IPS-18a (cell line): ENCODE data around the gene FETUB.
"Not testable (repeated sequence)": the region's sequence is repeated elsewhere in the genome, so short reads cannot be mapped to it uniquely, and the experiment has no call there.

ENCODE experiments used
- H3K27ac ChIP-seq: one replicate; pipeline ENCODE4 v1.5.1; 2013; ENCODE audit warnings: low read length
- H3K27me3 ChIP-seq: one replicate; pipeline ENCODE4 v1.6.1; 2013; ENCODE audit warnings: mild to moderate bottlenecking, low read length; ENCODE audit not compliant: control insufficient read depth, insufficient read depth
- H3K36me3 ChIP-seq: one replicate; pipeline ENCODE4 v1.6.1; 2013; ENCODE audit warnings: low read depth, low read length; ENCODE audit not compliant: control insufficient read depth
- H3K4me1 ChIP-seq: one replicate; pipeline ENCODE4 v1.6.1; 2013; ENCODE audit warnings: low read depth, low read length; ENCODE audit not compliant: control insufficient read depth
- H3K4me3 ChIP-seq: one replicate; pipeline ENCODE4 v1.5.1; 2013; ENCODE audit warnings: low read length
- H3K9ac ChIP-seq: one replicate; pipeline ENCODE4 v1.6.1; 2013; ENCODE audit warnings: mild to moderate bottlenecking, low read length, moderate library complexity
- H3K9me3 ChIP-seq: one replicate; pipeline ENCODE4 v1.6.1; 2013; ENCODE audit warnings: low read depth, low read length; ENCODE audit not compliant: control insufficient read depth

FETUB gene

GRCh38 chr3:186626254-186626847 lies 13.8 kb upstream of the FETUB start:
- Histone ChIP-seq H3K27me3 (no peaks in the 10 kb centered on the region), H3K4me3 (no peak overlapping the region)

GRCh38 chr3:186627852-186628414 lies 12.3 kb upstream of the FETUB start:
- H3K9ac ChIP-seq = no peak overlapping the region
- no peaks in the 10 kb centered on the region for H3K9me3 ChIP-seq
- H3K27me3 ChIP-seq = no peaks in the 10 kb centered on the region
- no peaks in the 10 kb centered on the region for H3K4me1 ChIP-seq
- no peak overlapping the region for H3K4me3 ChIP-seq
- no peak overlapping the region for H3K27ac ChIP-seq
- no peaks in the 10 kb centered on the region for H3K36me3 ChIP-seq

More at GRCh38 chr3:186626254-186626847, 13.8 kb upstream of the FETUB start:
- Histone ChIP-seq H3K27ac (no peak overlapping the region), H3K9ac (no peak overlapping the region), H3K9me3 (no peaks in the 10 kb centered on the region), H3K4me1 (no peaks in the 10 kb centered on the region), H3K36me3 (no peaks in the 10 kb centered on the region)

- no peaks in the 10 kb centered on the region for H3K4me1 ChIP-seq
- no peaks in the 10 kb centered on the region for H3K27me3 ChIP-seq
- no peaks in the 10 kb centered on the region for H3K9me3 ChIP-seq
- H3K27ac ChIP-seq = no peak overlapping the region
- no peak overlapping the region for H3K9ac ChIP-seq
- no peaks in the 10 kb centered on the region for H3K36me3 ChIP-seq
- no peak overlapping the region for H3K4me3 ChIP-seq
These were observed 11.4 kb upstream of the FETUB start for GRCh38 chr3:186628756-186629155.

- no peak overlapping the region for H3K27ac ChIP-seq
- H3K9me3 ChIP-seq = no peaks in the 10 kb centered on the region
- no peak overlapping the region for H3K4me3 ChIP-seq
- H3K9ac ChIP-seq = no peak overlapping the region
- H3K27me3 ChIP-seq = no peaks in the 10 kb centered on the region
- no peaks in the 10 kb centered on the region for H3K36me3 ChIP-seq
- H3K4me1 ChIP-seq = no peaks in the 10 kb centered on the region
These were observed 9.1 kb upstream of the FETUB start for GRCh38 chr3:186630950-186631641.

- Histone ChIP-seq H3K27me3 (no peaks in the 10 kb centered on the region), H3K4me3 (no peak overlapping the region), H3K36me3 (no peaks in the 10 kb centered on the region), H3K27ac (no peak overlapping the region), H3K4me1 (no peaks in the 10 kb centered on the region), H3K9me3 (no peaks in the 10 kb centered on the region), H3K9ac (no peak overlapping the region)
These were observed 6.7 kb upstream of the FETUB start for GRCh38 chr3:186633481-186633880.

- not testable (repeated sequence) for H3K36me3 ChIP-seq, H3K9me3 ChIP-seq, H3K9ac ChIP-seq, H3K27ac ChIP-seq, H3K4me3 ChIP-seq, H3K4me1 ChIP-seq, H3K27me3 ChIP-seq
These were observed 6.0 kb upstream of the FETUB start for GRCh38 chr3:186634207-186634606.

GRCh38 chr3:186635532-186635931 lies 4.7 kb upstream of the FETUB start:
- H3K4me1 ChIP-seq = no peaks in the 10 kb centered on the region
- H3K9ac ChIP-seq = no peak overlapping the region
- H3K27ac ChIP-seq = no peak overlapping the region
- H3K36me3 ChIP-seq = no peaks in the 10 kb centered on the region
- no peaks in the 10 kb centered on the region for H3K9me3 ChIP-seq
- H3K27me3 ChIP-seq = no peaks in the 10 kb centered on the region
- no peak overlapping the region for H3K4me3 ChIP-seq

- H3K27me3 ChIP-seq = no peaks in the 10 kb centered on the region
These were observed 3.7 kb upstream of the FETUB start for GRCh38 chr3:186636536-186636935.

GRCh38 chr3:186637686-186638085 lies 2.5 kb upstream of the FETUB start:
- H3K27ac ChIP-seq = no peak overlapping the region
- H3K4me1 ChIP-seq = no peaks in the 10 kb centered on the region
- no peak overlapping the region for H3K4me3 ChIP-seq
- H3K36me3 ChIP-seq = no peaks in the 10 kb centered on the region
- no peaks in the 10 kb centered on the region for H3K27me3 ChIP-seq
- no peaks in the 10 kb centered on the region for H3K9me3 ChIP-seq
- H3K9ac ChIP-seq = no peak overlapping the region

More at GRCh38 chr3:186636536-186636935, 3.7 kb upstream of the FETUB start:
- Histone ChIP-seq H3K4me1 (no peaks in the 10 kb centered on the region), H3K36me3 (no peaks in the 10 kb centered on the region), H3K27ac (no peak overlapping the region), H3K9me3 (no peaks in the 10 kb centered on the region), H3K4me3 (no peak overlapping the region), H3K9ac (no peak overlapping the region)

GRCh38 chr3:186638259-186638658 lies 1.9 kb upstream of the FETUB start:
- Histone ChIP-seq H3K9me3 (no peaks in the 10 kb centered on the region), H3K36me3 (no peaks in the 10 kb centered on the region), H3K4me3 (no peak overlapping the region), H3K27ac (no peak overlapping the region), H3K4me1 (peaks cover 5% of the 10 kb centered on the region), H3K9ac (no peak overlapping the region), H3K27me3 (no peaks in the 10 kb centered on the region)

GRCh38 chr3:186640473-186640818 lies 247 bp downstream of the FETUB start:
- Histone ChIP-seq H3K9me3 (no peaks in the 10 kb centered on the region), H3K4me1 (peaks cover 8% of the 10 kb centered on the region), H3K27ac (no peak overlapping the region), H3K9ac (no peak overlapping the region), H3K36me3 (no peaks in the 10 kb centered on the region), H3K27me3 (no peaks in the 10 kb centered on the region), H3K4me3 (no peak overlapping the region)

GRCh38 chr3:186640929-186641328 lies 730 bp downstream of the FETUB start:
- no peaks in the 10 kb centered on the region for H3K9me3 ChIP-seq
- peaks cover 8% of the 10 kb centered on the region for H3K4me1 ChIP-seq

More at GRCh38 chr3:186640929-186641328, 730 bp downstream of the FETUB start:
- Histone ChIP-seq H3K36me3 (no peaks in the 10 kb centered on the region), H3K9ac (no peak overlapping the region), H3K27me3 (no peaks in the 10 kb centered on the region), H3K4me3 (no peak overlapping the region), H3K27ac (no peak overlapping the region)
